T-helper 9 cell (primary cell): ENCODE measurements around the gene ZNF587.
A peak's percentile ranks its signal among the peaks of the same experiment; 100 is the strongest.
"Not testable (repeated sequence)": the region's sequence is repeated elsewhere in the genome, so short reads cannot be mapped to it uniquely, and the experiment has no call there.

Source experiments
- DNase-seq: peaks from one replicate; pipeline ENCODE4 v3.0.0-alpha.2; 2020

Gene ZNF587

DNA sequence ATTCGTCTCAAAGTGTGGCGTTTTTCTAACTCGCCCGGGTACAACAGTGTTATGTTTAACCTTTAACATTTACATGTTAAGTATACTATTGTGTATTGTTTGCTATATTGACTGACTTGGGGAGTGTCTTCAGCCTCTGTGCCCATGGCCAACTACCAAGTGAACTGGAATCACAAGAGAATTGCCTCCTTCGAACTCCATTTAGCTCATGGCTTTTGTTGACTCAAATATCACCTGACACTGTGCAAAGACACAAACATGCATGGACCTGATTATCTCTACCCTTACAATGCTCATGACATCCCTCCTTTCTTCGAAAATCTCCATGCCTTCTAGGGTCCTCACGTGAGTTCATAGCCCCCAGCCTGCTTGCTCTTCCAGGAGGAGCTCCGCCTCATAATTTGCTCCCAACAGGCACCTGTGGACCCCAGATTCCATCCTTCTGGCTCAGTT is 38.5 kb downstream of the ZNF587 start:
- no peak for DNase-seq

DNA sequence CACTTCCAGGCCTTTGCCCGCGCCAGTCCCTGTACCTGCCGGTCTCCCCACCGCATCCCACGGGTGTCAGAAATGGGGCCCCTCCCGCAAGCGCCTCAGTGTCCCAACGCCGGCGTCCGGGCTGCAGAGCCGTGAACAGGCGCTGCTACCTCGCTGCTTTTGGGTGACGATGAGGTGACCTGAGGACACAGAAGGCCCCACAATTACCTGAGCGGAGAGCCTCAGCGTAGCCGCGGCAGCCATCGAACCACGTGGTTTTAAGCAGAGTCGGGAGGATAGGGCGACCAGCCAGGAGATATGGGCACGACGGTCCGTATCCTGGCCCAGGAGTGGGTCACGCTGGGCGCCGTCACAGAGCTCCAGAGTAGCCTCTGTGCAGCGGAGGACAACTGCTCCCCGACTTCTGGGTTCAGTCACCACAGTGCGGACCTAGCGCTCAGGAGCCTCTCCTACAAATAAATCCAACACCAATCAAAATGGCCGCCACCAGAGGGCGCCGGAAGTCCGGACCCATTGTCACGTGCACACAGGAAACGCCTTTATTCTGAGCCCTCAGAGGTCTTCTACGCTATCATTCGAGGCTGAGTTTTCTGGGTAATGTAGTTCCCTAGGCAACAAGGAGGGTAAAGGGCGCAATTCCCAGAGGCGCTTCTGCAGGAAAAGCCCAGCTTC is 39.0 kb downstream of the ZNF587 start, which contains the start of gene ZNF814:
Gene ZNF814, minus strand, starts transcription at position 478 of the 672 bp plus-strand sequence. Its CDS starts 235 bp downstream, at position 243.
- peak; percentile 62 for DNase-seq

DNA sequence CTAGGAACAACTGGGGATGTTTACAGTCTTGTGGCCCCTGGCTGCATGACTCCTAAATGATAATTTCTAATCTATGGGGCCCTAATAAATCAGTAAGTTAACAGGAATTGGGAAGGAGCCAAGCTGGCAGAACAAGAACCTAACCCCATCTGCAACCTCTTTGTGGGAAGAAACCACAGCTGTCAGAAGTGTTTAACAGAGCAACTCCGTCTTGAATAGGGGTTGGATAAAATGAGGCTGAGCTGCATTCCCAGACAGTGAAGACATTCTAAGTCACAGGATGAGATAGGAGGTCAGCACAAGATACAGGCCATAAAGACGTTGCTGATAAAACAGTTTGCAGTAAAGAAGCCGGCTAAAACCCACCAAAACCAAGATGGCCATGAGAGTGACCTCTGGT is 41.0 kb downstream of the ZNF587 start:
- DNase-seq = not testable (repeated sequence)

DNA sequence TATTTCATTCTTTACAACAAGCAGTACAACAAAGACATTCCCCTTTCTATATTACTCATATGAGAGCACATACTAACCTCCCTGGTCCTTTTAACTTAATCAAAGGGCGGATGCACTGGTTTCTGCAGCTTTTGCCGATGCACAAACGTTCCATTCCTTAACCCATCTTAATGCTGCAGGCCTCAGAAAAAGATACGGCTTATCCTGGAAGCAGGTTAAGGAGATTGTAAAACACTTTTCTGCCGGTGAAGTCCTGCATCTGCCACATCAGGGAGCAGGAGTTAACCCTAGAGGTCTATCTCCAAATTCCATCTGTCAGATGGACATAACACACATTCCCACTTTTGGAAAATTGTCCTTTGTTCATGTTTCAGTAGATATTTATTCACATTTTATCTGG is 50.7 kb downstream of the ZNF587 start:
- DNase-seq = no peak

DNA sequence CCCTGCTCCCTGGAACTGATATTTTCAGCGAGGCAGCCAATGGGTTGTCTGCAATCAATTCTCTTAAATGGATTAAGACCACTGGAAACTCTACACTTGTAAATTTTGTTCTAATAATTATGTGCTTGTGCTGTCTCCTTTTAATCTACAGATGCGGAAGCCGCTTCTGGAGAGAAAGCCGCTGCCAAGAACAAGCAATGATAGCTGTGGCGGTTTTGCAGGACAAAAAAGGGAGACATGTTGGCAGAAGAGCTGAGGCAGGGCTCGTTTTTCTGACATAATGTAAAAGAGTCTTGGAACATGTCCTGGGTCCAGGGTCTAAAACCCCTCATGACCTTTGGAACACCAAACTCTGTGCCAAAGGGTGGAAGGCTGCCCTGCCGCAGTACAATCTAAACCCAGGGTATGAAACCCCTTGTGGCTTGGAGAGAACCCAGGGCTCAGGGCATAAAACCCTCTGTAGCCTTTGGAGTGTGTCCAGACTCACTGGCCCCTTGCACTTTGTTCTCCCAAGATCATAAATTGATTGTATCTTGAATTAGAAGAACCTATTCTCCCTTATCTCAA is 54.0 kb downstream of the ZNF587 start:
- DNase-seq = no peak

DNA sequence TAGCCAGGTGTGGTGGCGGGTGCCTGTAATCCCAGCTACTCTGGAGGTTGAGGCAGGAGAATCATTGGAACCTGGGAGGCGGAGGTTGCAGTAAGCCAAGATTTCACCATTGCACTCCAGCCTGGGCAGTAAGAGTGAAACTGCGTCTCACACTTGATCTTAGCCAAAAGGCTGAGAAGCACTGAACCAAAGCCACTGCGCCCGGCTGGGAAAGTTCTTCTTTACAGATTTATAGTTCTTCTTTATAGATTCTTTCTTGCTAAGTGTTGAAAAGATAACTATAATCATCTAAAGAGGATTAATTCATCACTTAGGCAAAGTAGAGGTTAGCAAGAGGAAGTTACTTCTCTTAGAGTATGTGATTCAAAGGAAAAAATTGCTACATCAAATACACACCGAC is 55.6 kb downstream of the ZNF587 start:
- no peak for DNase-seq

DNA sequence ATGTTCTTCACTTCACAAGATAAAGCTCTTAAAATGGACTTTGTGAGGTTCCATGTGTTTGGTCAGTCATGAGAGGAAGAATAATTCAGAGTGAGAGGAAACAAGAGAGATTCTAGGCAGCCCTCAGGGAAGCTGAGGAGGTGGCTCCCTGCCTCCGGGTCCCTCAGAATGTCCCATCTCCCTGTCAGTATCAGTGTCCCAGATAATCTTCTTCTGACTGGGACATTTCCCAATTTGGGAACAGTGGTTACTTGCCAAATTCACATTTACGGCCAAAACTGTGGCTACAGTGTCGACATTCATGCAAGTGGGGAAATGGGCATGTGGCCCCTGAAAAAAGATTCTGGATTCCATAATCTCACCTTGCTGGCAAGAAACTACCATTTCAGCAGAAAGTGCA is 57.7 kb downstream of the ZNF587 start:
- no peak for DNase-seq

DNA sequence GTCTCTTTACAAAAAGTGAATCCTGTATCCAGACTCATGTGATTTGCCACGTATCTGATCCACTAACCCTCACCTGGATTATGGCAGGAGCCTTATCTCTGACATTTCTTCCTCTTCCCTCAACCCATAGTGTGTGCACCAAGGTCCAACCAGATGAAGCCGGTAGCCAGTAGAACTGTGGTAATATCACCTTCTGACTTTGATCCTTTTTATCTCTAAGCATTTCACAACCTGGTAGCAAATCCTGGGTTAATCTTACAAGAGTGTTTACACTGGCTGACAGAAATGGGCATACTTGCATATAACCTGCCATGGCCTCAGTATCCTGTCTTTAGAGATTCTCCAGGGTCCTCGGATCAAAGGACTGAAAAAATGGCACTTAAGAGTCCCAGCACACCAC is 64.9 kb downstream of the ZNF587 start:
- DNase-seq = no peak
